HepG2 (cell line): Measurements from ENCODE around the gene PODXL2. TPM values are rescaled to one million over a fixed set of nuclear protein-coding genes. Genes with fewer than 3 reads are reported as not detected.
A peak's percentile ranks its signal among the peaks of the same experiment; 100 is the strongest.

Source experiments
- ERF ChIP-seq: IDR thresholded peaks from 2 replicates; pipeline ENCODE4 v1.6.1; 2018; ENCODE audit warnings: missing biosample characterization, missing genetic modification reagents
- GABPA ChIP-seq, 2 experiments: IDR thresholded peaks; 2 replicates each; pipeline ENCODE4 v1.6.1; 2011 to 2016; ENCODE audit warnings: low read depth in 2 of 2, low read length in 1 of 2, missing biosample characterization in 1 of 2, missing genetic modification characterization in 1 of 2
- GATA4 ChIP-seq: sonication (generic); IDR thresholded peaks from 2 replicates; pipeline ENCODE4 v1.6.1; 2016; ENCODE audit warnings: antibody characterized with exemption, low read depth, borderline replicate concordance
- GPBP1L1 ChIP-seq: sonication (generic); formaldehyde crosslinking; IDR thresholded peaks from 2 replicates; pipeline ENCODE4 v1.5.0; 2020; ENCODE audit warnings: mild to moderate bottlenecking, missing genetic modification reagents
- HMG20B ChIP-seq: conservative IDR thresholded peaks from 2 replicates; pipeline ENCODE4 v1.6.1; 2016; ENCODE audit warnings: missing genetic modification reagents, missing compliant biosample characterization
- HNRNPUL1 ChIP-seq: fragments of 200-400 bp; formaldehyde crosslinking; IDR thresholded peaks from 2 replicates; pipeline ENCODE4 v1.6.1; 2017; ENCODE audit warnings: low read depth, mild to moderate bottlenecking, low read length, moderate library complexity
- KDM1A ChIP-seq: IDR thresholded peaks from 2 replicates; pipeline ENCODE4 v1.6.1; 2016; ENCODE audit warnings: missing compliant biosample characterization
- MAZ ChIP-seq, 2 experiments: sonication (generic) in 1 of 2; formaldehyde crosslinking in 1 of 2; IDR thresholded peaks; 2 replicates each; pipeline versions ENCODE4 v1.5.0 to v1.6.1; 2012 to 2020; ENCODE audit warnings: low read depth in 2 of 2, mild to moderate bottlenecking in 2 of 2, borderline replicate concordance in 1 of 2, improper control_type of control experiment in 1 of 2, low read length in 1 of 2, missing genetic modification reagents in 1 of 2, moderate library complexity in 1 of 2
- MTA1 ChIP-seq: sonication (generic); formaldehyde crosslinking; IDR thresholded peaks from 2 replicates; pipeline ENCODE4 v1.4.0; 2020; ENCODE audit warnings: missing genetic modification reagents, mild to moderate bottlenecking, borderline replicate concordance
- POLR2A ChIP-seq, 2 experiments: IDR thresholded peaks; 2 replicates each; pipeline ENCODE4 v1.6.1; 2011; ENCODE audit warnings: low read depth in 2 of 2, low read length in 2 of 2, mild to moderate bottlenecking in 1 of 2, moderate library complexity in 1 of 2; ENCODE audit not compliant: insufficient read depth in 1 of 2
- POLR2AphosphoS5 ChIP-seq: IDR thresholded peaks from 2 replicates; pipeline ENCODE4 v1.6.1; 2012; ENCODE audit warnings: low read depth, low read length
- SIX4 ChIP-seq: sonication (generic); formaldehyde crosslinking; IDR thresholded peaks from 2 replicates; pipeline ENCODE4 v1.4.0; 2020; ENCODE audit warnings: missing genetic modification reagents
- ZNF350 ChIP-seq: sonication (generic); formaldehyde crosslinking; IDR thresholded peaks from 2 replicates; pipeline ENCODE4 v1.4.0; 2020; ENCODE audit warnings: mild to moderate bottlenecking, low read depth, missing genetic modification reagents, borderline replicate concordance
- ZSCAN25 ChIP-seq: sonication (generic); formaldehyde crosslinking; IDR thresholded peaks from 2 replicates; pipeline ENCODE4 v1.8.0; 2022; ENCODE audit warnings: mild to moderate bottlenecking, missing genetic modification reagents
- polyA plus RNA-seq, 8 experiments: library from polyadenylated mRNA; depleted of rRNA in 3 of 8; stranded (reverse) in 7 of 8; unstranded in 1 of 8; fragments of >200 nt; fragmentation: Illumina TruSeq in 4 of 8; extraction: Trizol in 4 of 8; gene quantifications; 2 replicates each; pipeline versions ENCODE4 v1.2.1 to v1.2.3, GENCODE V29; 2011 to 2016; ENCODE audit warnings: low read depth in 4 of 8, missing spikeins in 1 of 8, mixed read lengths in 1 of 8; ENCODE audit not compliant: insufficient read depth in 1 of 8
- total RNA-seq, 5 experiments: library from RNA; depleted of rRNA; stranded (reverse); fragments of >200 nt; fragmentation: Illumina TruSeq; extraction: Trizol; gene quantifications; 2 replicates each; pipeline ENCODE4 v1.2.3, GENCODE V29; 2016; ENCODE audit warnings: low read depth in 1 of 5
- TF ChIP-seq, protein P1 (sequence below): sonication (generic); formaldehyde crosslinking; IDR thresholded peaks from 2 replicates; pipeline ENCODE4 v1.5.0; 2020; ENCODE audit warnings: mild to moderate bottlenecking, missing genetic modification reagents
- TF ChIP-seq, protein P2 (sequence below): sonication (generic); formaldehyde crosslinking; IDR thresholded peaks from 2 replicates; pipeline ENCODE4 v1.4.0; 2020; ENCODE audit warnings: missing genetic modification reagents
- TF ChIP-seq, protein P3 (sequence below): sonication (generic); formaldehyde crosslinking; IDR thresholded peaks from 2 replicates; pipeline ENCODE4 v1.5.0; 2020; ENCODE audit warnings: missing genetic modification reagents, mild to moderate bottlenecking, borderline replicate concordance

PODXL2 gene
- total and polyA plus RNA-seq, 2 of the 13 experiments (the other 11 are each of a cell fraction or from before 2014, with no cell fraction given), result 20.4 to 25.1 TPM

DNA sequence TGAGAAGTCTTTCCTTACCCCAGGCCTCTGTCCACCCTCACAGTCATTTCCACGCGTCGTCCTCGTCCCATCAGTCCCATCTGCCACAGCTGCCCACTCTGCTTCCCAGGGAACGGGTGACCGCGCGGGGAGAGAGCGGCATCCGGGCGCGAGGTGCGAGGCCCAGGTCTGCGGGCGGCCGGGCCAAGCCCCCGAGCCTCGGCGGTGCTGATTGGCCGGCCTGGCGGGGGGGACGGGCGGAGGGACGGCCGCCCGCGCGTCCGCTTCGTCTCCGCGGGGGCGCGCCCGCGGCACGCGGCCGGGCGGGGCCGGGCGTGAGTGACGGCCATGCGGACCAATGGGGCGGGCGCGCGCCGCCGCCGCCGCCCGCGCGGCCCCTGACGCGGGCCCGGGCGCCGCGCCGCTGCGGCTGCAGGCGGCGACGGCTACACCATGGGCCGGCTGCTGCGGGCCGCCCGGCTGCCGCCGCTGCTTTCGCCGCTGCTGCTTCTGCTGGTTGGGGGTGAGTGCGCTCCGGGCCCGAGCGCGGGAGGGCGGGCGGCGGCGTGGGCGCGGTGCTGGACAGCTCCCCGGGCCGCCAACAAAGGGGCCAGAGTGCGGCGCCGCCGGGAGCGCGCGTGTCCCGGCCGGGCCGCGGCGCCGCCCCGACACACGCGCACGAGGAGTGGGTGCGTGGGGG, at the start of gene PODXL2 (continued):
- TF ChIP-seq, protein P1, sequence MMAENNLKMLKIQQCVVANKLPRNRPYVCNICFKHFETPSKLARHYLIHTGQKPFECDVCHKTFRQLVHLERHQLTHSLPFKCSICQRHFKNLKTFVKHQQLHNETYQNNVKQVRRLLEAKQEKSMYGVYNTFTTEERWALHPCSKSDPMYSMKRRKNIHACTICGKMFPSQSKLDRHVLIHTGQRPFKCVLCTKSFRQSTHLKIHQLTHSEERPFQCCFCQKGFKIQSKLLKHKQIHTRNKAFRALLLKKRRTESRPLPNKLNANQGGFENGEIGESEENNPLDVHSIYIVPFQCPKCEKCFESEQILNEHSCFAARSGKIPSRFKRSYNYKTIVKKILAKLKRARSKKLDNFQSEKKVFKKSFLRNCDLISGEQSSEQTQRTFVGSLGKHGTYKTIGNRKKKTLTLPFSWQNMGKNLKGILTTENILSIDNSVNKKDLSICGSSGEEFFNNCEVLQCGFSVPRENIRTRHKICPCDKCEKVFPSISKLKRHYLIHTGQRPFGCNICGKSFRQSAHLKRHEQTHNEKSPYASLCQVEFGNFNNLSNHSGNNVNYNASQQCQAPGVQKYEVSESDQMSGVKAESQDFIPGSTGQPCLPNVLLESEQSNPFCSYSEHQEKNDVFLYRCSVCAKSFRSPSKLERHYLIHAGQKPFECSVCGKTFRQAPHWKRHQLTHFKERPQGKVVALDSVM (CRISPR knock-in tag), result 0 out of 2 replicates have a peak, but pooled peaks have one; percentile 21
- no peak for TF ChIP-seq GPBP1L1 (CRISPR knock-in tag)
- TF ChIP-seq MAZ (IDR thresholded peaks at IDR 0.05; ENCODE audit: borderline replicate concordance, low read depth, low read length), result no peak
- TF ChIP-seq MAZ (CRISPR knock-in tag; IDR thresholded peaks at IDR 0.05; ENCODE audit: low read depth), result peak; percentile 71; the same call in 1 of the 2 replicates
- TF ChIP-seq ZNF350 (CRISPR knock-in tag), result 0 out of 2 replicates have a peak, but pooled peaks have one; percentile 24
- TF ChIP-seq, protein P2, sequence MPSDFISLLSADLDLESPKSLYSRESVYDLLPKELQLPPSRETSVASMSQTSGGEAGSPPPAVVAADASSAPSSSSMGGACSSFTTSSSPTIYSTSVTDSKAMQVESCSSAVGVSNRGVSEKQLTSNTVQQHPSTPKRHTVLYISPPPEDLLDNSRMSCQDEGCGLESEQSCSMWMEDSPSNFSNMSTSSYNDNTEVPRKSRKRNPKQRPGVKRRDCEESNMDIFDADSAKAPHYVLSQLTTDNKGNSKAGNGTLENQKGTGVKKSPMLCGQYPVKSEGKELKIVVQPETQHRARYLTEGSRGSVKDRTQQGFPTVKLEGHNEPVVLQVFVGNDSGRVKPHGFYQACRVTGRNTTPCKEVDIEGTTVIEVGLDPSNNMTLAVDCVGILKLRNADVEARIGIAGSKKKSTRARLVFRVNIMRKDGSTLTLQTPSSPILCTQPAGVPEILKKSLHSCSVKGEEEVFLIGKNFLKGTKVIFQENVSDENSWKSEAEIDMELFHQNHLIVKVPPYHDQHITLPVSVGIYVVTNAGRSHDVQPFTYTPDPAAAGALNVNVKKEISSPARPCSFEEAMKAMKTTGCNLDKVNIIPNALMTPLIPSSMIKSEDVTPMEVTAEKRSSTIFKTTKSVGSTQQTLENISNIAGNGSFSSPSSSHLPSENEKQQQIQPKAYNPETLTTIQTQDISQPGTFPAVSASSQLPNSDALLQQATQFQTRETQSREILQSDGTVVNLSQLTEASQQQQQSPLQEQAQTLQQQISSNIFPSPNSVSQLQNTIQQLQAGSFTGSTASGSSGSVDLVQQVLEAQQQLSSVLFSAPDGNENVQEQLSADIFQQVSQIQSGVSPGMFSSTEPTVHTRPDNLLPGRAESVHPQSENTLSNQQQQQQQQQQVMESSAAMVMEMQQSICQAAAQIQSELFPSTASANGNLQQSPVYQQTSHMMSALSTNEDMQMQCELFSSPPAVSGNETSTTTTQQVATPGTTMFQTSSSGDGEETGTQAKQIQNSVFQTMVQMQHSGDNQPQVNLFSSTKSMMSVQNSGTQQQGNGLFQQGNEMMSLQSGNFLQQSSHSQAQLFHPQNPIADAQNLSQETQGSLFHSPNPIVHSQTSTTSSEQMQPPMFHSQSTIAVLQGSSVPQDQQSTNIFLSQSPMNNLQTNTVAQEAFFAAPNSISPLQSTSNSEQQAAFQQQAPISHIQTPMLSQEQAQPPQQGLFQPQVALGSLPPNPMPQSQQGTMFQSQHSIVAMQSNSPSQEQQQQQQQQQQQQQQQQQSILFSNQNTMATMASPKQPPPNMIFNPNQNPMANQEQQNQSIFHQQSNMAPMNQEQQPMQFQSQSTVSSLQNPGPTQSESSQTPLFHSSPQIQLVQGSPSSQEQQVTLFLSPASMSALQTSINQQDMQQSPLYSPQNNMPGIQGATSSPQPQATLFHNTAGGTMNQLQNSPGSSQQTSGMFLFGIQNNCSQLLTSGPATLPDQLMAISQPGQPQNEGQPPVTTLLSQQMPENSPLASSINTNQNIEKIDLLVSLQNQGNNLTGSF, result peak; percentile 68
- peak; percentile 59; the same call in 1 of the 2 replicates for TF ChIP-seq ERF
- no peak for TF ChIP-seq HMG20B (CRISPR knock-in tag)
- peak; percentile 47; the same call in 1 of the 2 replicates for TF ChIP-seq ZSCAN25 (CRISPR knock-in tag)
- no peak for TF ChIP-seq GABPA (IDR thresholded peaks at IDR 0.05; ENCODE audit: low read depth, low read length)
- no peak for TF ChIP-seq GABPA (CRISPR knock-in tag; IDR thresholded peaks at IDR 0.05; ENCODE audit: low read depth)
- TF ChIP-seq, protein P3, sequence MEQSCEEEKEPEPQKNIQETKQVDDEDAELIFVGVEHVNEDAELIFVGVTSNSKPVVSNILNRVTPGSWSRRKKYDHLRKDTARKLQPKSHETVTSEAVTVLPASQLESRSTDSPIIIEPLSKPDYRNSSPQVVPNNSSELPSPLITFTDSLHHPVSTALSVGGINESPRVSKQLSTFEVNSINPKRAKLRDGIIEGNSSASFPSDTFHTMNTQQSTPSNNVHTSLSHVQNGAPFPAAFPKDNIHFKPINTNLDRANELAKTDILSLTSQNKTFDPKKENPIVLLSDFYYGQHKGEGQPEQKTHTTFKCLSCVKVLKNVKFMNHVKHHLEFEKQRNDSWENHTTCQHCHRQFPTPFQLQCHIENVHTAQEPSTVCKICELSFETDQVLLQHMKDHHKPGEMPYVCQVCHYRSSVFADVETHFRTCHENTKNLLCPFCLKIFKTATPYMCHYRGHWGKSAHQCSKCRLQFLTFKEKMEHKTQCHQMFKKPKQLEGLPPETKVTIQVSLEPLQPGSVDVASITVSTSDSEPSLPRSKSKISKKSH (CRISPR knock-in tag), result no peak
- no peak for TF ChIP-seq MTA1 (CRISPR knock-in tag)
- TF ChIP-seq HNRNPUL1, result no peak
- no peak for TF ChIP-seq SIX4 (CRISPR knock-in tag)
- no peak for TF ChIP-seq POLR2AphosphoS5
- 0 out of 2 replicates have a peak, but pooled peaks have one; percentile 63 for TF ChIP-seq KDM1A (CRISPR knock-in tag)
- TF ChIP-seq GATA4, result no peak
- peak in 1 of 2 experiments; percentile 32; a peak in 1 of 4 replicates for TF ChIP-seq POLR2A (IDR thresholded peaks at IDR 0.05; ENCODE audit: insufficient read depth in 1 of 2, low read depth in 2 of 2, low read length in 2 of 2)
